G401.6 (cell line): ENCODE data around the gene FABP2.
"Not testable (repeated sequence)": the region's sequence is repeated elsewhere in the genome, so short reads cannot be mapped to it uniquely, and the experiment has no call there.

ENCODE experiments used
- FAIRE-seq: peaks from 2 replicates; lab custom pipeline; 2012; peaks lifted over from hg19 to GRCh38; lab: Jason Lieb, UNC

The FABP2 gene

DNA sequence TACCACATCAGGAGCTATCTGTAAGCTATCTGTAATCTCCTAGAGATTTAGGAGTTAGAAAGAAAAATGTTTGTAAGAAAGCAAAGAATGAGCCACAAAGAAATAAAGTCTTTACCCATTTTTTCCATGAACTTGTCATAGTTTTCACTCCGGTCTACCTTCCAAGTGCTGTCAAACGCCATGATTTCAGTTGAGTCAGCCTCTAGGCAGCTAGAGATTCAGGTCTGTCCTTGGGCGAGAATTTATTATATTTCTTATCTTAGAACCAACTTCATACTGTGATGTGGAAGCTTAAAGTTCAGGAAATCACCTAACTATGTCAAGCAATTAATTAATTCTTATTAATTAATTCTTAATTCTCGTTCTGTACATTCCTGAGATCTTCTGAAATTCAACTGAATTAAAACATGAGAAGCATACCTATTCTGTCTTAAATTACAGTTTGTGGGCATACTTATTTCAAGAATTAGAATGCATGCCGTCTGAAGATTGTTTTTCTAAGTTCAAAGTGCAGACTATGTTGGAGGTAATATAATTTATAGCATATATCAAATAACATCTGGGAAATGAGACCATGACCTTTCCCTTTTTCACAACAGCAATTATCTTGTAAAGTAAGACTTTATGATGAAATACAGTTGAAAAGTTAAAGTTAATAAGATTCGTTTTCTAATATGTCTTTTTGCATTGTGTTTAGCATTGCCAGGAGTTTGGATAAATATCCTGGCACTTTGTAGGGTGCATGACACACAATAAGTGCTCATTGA is at the start of gene FABP2:
FABP2 (minus strand) TSS at position 218 of the 767 bp plus-strand sequence; CDS start at position 182, 36 bp downstream.
- FAIRE-seq, result no peak

DNA sequence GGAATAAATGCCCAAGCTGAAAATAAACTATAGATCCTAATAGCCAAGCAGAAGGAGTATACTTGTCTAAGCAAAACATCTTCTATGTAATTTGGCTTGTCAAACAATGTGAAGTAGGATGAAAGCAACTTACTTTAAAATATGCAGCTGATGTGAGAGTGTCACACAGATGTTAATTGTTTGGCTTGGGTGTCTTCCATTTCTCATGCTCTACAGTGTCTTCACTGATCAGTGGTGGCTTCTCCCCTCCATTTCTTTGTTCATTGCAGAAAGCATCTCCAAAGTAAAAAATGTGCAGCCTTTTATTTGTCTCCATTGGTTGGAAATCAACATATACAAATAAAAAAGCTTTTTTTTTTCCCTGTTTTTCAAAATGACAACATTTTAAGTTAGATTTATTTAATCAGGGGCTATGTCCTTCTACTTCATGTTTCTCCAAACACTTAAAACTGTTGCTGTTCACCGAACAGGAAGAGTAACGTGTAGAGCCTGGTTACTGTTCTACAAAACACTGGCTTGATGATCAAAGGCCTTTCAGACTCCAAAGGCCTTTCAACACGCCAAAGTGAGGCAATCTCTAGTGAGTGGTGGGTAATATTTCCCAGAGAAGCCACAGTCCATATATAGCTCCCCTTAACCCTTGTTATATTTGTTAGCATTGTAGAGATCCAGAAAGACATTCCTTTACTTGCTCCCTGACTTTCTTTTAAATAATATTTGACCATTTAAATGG is 49.2 kb upstream of the FABP2 start:
- FAIRE-seq, result not testable (repeated sequence)

DNA sequence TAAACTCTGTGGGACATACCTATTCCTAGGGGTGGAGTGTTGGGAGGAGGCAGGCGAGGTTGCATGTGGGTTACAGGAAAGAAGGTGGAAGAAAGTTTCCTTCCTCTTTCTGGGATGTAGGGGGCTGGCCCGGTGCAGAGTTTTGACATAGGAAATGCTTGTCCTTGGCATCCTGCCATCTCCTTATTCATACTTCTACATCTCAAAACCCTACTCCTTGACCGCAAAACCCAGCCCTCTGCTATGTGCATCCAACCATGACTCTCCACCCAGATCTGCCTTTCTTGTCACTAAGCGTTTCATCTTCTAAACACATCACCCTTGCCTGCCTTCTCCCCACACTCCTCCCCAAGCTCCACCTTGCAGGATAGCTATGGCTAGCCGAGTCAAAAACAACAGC is 48.5 kb upstream of the FABP2 start:
- not testable (repeated sequence) for FAIRE-seq

DNA sequence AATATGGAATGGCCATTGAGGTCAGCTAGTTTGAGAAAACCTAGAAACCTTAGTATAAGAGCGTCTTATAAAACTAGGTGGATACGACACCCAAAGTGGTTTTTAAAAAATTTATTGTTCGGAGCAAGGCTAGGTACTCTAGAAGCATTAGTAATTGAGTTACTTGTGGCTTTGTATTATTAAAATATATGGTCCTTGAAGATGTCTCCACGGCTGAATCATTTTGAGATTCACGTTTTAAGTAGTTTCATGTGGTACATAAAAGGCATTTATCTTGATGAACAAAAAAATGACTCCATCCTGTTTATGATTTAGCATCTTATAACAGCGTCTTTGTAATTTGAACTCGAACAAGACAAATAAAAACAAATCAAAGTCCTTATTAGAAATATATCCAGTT is 44.9 kb upstream of the FABP2 start:
- FAIRE-seq, result not testable (repeated sequence)

DNA sequence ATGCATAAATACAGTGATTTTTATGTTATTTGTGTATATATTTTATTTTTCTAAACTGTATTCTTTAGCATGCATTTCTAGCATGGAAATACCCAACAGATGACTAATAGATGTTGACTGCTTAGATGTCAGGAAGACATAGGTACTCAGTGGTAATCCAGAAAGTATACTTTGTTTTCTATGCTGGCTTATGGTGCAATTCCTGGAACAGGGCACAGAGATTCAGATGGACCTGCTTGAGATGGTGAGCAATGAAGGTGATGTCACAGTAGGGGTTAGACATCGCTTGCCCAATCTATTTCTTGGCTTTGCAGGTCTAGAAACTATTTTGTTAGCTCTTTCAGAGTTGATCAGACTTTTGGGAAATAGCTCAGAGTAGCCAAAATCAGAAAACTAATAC is 42.3 kb upstream of the FABP2 start:
- not testable (repeated sequence) for FAIRE-seq

DNA sequence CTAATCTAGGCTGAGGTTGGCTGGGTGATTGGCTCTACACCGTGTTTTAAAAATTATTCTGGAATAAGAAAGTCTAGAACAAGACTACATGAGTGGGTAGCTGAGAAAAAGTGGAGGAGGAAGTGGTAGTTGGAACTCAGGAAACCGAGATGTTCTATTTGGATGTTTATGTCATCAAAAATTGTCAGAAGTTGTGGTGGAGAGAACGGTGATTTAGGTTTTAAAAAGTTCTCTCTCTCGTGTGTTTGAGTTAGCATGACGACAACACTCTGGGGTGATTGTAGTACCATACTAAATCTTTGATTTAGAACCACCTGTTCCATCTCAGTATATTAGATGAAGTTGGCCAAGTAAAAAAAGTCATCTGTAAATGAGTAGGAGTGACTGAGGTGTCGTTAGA is 41.4 kb upstream of the FABP2 start:
- FAIRE-seq, result not testable (repeated sequence)

DNA sequence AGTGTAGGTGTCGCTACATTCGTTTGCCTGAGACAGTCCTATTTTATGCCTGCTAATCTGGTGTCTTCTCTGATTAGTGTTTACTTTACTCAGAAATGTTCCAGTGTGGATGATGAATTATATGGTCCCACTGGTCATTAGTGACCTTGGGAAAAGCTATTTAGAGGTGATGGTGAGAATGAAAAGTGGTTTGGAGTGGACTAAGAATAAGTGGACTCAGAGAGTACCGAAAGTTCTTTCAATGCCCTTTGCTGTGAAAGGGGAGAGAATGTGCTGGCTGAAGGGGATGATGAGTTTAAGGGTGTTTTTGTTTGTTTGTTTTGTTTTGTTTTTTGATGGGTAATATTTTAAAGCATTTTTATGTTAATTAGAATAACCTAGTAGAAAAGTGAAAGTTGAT is 40.5 kb upstream of the FABP2 start:
- not testable (repeated sequence) for FAIRE-seq

DNA sequence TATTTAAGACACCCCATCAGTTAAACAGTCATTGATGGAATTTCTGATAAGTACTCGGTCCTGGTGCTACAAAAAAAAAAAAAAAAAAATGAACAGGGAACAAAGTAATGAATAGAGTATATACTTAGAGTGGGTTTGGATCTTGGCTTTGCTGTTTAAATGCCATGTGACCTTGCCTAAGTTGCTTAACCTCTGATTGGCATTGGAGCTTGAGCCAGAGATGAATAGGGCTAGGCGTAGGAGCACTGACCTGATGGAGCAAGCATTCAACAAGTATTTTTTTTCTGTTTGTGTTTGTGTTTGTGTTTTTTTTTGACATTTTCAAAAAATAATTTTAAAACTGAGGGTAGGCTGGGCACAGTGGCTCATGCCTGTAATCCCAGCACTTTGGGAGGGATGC is 37.9 kb upstream of the FABP2 start:
- not testable (repeated sequence) for FAIRE-seq

DNA sequence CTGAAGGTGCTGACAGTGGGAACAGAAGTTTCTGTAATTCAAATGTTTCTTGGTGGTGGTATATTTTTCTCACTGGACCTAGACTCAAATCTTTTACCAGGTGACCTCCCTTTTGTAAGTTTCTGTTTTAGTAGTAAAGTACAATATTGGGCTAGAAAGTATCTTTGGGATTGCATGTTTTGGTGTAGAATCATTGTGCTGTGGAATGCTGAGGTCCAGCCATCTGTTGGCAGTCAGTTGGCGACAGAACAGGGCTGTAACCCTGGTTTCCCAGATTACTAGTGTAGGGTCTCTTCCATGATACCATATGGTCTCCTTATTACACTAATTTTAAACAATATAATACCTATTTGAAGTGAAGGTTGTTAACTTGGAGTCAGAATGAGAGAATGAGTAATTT is 34.9 kb upstream of the FABP2 start:
- not testable (repeated sequence) for FAIRE-seq

DNA sequence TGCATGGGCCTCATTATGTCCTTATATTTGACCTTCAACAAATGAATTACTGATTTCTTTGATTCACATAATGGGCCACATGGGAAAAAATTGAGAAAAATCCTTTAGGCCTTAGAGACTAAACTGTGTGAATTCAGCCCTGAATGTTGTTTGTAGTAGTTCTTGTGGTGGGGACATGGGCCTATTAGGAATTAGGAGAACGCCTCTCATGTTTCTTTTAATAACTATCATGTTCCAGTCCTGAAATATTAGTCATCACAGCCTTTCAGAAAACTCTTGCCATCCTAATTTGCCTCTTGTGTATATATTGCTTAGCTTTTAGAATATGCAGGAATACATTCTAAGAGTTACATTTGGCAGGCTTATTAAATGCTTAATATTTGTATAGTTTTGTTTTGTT is 34.1 kb upstream of the FABP2 start:
- not testable (repeated sequence) for FAIRE-seq

DNA sequence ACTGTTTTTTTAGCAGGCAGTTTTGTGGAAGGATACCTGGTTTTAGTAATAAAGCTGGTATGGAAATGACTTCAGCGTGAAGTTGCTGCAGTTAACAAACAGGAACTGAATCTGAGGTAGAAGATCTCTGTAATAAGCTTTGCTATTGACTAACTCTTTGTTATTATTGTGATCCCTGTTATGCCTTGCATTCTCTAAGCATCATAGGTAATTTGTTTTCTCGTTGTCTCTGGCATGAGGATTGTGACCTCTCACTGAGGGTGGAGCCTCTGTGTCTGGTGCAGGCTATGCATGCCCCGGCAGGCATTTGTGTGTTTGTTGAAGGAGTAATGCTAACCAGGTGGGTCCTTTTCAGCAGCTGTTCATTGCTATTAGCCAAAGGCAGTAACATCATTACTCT is 31.4 kb upstream of the FABP2 start:
- not testable (repeated sequence) for FAIRE-seq

DNA sequence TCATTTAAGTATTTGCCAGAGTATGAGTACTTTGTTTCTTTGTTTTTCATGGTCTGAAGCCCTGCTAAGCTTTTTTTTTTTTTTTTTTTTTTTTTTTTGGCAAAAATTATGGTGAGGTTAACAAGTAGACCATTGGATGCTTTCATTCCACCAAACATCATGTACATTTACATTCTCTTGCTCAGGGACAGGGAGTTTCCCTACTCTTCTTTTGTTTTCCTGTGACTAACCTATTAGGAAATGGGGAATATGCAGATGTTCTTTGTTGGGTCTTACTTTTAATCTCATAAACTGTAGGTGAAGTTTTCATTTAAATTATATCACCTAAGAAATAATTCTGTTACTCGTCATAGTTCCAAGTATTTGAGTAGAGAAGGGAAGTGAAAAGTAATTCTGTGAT is 26.2 kb upstream of the FABP2 start:
- FAIRE-seq, result not testable (repeated sequence)

DNA sequence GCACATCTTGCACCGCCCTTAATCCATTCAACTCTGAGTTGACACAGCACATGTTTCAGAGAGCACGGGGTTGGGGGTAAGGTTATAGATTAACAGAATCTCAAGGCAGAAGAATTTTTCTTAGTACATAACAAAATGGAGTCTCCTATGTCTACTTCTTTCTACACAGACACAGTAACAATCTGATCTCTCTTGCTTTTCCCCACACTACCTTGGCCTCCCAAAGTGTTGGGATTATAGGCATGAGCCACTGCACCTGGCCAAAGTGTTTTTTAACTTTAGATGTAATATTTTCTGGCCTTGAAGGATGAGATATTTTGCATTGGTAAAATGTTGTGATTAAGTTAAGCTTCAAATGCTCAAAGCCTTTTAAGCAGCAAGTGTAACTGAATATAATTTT is 21.4 kb upstream of the FABP2 start:
- not testable (repeated sequence) for FAIRE-seq

DNA sequence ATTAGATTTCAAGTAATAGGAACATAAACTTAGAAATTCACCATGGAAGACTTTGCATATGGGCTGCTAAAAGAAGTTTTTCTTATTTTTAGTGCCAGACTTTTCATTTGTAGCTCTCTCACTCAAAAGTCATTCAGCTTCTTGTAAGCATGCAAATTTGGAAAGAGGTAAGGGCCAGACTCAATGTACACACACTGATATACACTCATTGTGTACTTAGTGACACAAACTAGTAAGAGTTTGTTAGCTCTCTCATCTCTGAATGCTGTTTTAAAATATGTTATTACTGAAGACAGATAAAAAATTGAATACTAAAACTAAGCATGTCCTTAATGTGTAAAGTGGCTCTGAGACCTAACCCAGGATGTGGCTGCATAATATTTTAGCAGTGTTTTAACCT is 18.0 kb upstream of the FABP2 start:
- not testable (repeated sequence) for FAIRE-seq

DNA sequence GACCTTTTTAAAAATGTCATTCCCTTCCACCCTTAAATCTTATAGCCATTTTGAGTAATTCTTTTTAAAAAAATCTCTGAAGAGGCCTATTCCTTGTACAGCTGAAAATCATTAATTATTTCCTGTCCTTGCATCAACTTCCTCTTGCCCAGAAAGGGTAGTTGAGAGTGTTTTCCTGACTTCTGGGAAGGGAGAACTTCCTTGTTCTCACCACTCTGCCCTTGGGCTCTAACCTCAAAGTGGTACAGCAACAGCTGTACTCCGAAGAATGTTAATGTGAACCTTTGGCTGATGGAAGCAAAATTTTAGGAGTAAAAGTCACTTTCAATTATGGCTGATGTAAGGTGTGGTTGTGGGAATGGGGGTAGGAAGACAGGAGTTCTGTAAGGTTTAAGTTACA is 15.1 kb upstream of the FABP2 start:
- FAIRE-seq, result no peak

DNA sequence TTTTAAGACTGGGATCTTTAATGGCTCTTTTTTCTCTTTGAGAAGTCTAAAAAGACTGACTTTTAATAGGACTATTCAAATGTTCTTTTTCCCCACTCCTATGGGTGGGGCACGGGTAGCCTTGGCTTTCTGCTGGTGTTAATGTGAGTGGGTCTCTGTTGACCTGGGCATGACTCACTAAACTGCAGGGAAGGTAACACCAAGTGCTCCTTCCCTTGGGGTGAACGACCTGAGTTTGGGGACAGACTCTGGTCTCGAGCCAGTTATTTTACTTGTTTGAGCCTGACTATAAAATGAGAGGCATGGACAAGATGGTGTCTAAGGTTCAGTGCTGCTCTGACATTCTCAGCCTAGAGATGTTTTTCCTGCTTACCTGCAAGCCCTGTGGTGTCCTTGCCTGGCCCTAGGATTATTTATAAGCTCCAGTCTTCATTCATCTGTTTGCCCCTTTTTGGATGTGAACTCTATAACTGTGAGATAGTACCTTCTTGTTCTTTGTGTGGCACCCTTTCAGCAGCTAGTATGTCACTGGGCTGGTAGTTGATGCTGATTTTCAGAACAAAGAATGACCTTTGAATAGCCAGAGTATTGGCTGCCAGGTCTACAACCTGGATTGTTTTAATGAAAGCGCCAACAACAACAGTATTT is 14.5 kb upstream of the FABP2 start:
- not testable (repeated sequence) for FAIRE-seq

DNA sequence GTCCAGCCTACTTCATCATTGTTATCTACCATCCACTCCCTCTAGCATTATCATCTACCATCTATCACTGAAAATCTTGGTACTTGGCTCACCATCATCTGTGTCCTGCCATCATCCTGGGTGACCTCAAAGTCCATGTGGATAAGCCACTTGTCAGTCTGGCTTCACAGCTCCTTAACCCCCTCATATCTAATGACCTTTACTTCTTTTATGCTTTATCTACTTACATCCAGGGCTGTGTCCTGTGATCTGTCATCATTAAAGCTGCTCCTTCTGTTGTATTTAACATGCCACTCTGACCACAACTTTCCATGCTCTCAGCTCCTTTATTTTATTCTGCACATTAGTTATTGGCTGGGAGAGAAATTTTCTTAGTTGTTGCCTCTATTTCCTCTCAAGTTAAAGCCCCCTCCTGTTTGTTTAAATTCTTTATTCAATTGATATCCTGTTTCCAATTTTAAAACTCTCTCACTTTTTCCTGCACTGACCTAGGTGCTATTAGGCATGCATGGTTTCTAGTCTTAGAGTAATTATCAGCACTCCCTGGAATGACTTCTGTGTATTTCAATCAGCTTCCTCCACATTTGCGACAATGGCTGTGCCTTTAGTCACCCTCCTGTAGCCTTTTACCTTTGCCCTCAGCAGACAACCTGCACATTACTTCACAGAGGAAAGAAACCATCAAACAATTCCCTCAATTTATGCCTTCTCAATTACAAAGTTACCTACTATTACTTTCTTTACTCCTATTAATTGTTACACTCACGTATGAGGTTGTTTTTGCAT is 8.1 kb upstream of the FABP2 start:
- FAIRE-seq, result no peak

DNA sequence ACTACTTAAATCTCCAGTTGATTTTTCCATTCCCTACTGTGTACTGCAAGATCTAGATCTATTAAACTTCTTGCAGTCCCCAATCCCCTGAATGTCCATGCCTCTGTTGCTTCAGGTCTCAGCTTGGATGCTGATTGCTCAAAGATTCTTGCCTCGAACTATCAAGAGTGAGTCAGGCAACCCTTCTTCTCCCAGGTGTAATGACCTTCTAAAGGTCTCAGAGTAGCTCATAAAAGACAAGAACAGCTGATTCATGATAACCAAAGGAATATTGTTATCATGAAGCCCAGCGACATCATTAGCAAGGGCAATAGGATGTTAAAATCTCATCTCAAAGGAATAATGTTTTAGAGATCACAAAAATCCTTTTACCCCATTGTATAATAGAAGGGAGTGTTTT is 6.8 kb upstream of the FABP2 start:
- FAIRE-seq, result no peak

DNA sequence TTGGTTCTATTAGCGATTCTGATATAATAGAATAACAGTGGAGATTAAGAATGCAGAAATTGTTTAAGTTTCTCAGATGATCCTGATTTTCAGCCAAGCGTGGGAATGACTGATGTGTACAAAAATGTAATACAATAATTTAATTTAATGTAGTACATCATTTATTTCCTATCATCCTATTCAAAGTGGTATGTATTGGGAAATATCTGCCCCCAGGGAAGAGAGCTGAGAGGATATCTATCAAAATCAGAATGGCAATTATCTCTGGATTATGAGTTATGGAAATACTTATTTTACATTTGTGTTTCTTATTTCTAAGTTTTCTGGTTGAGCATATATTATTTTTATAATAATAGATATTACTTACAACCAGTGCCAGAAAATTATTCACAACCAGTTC is 3.9 kb downstream of the FABP2 start:
- no peak for FAIRE-seq

DNA sequence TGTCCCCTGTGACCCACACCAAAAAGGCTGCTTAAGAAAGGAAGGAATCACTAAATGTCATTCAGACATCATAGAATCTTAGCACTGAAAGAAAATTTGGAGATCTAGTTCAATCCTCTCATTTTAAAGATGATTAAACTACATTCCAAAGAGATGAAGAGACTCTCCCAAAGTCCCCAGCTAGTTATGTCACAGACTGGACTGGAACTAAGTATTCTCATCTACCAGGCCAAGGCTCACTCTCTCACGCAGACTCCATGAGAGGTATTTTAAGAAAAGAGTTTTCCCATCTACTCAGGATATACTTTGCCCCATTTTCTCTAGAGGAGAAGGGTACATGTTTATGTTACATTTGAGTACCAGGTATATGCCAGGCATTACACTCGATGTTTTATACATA is 6.9 kb downstream of the FABP2 start:
- FAIRE-seq, result no peak

DNA sequence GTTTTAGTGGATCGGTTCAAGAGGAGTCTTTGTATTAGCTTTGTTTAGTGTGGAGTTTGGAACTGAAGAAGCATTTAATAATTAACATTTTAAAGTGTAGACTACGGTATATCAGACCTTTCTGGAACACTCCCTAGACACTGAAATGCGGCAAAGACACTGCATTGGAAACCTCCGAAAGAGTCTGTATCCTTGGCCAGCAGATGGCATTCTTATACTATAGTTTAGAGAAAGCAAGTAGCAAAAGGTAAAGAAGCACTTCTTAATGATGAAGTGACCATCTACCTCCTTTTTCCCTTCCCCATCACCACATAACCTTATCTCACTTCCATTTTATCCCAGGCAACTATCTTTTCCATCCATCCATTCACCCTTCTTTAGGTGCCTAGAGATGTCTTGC is 7.6 kb downstream of the FABP2 start:
- peak; percentile 21 for FAIRE-seq

DNA sequence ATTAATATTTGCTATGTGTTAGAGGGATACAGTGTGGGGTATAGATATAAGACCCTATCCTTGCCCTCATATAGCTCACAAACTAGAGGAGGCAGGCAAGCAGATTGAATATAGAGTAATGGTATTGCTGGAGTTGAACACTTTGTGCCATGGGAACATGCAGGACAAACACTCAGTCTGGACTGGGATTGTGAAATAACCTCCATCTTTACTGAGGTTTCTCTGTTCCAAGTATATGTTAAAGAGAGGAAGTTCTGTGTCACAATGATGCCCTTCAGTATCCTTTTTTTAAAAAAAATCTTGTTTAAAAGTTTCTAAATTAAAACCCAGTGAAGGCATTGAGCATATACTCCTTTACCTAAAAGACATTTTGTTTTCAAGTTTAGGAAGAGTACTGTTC is 8.7 kb downstream of the FABP2 start:
- FAIRE-seq, result no peak
